ENCODE measurements around the gene ARHGAP18.

GRCh38 chr6:129590408-129591022 is 119.5 kb downstream of the ARHGAP18 start:
- TF ChIP-seq CTCF (IDR thresholded peaks at IDR 0.05) = no peak
- no peak for TF ChIP-seq EP300 (IDR thresholded peaks at IDR 0.05)
